HG02870 (cell line): Measurements from ENCODE around the gene METTL25.

ENCODE experiments used
- ATAC-seq: cut with Tn5 transposase; IDR thresholded peaks from one replicate; pipeline ENCODE4 v1.9.1; 2021; ENCODE audit warnings: mild to moderate bottlenecking, moderate library complexity; ENCODE audit not compliant: unreplicated experiment

METTL25 gene

DNA sequence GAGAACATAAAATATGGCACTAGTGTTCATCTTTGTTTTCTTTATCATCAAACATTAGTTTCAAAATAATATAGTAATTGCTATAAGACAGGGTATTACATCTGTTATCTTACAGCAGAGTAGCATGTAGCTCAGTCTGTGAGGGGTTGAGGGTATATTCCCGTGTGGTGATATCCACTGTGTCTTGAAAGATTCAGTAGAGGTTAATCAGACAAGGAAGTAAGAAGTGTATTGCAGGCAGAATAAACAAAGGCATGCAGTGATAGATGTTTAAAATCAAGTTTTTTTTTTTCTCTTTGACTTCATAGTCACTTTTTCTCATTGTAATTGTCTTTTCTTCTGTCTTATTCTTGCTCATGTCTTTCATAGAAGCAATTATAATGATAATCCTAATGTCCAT lies 48.3 kb downstream of the METTL25 start:
- ATAC-seq = no peak

DNA sequence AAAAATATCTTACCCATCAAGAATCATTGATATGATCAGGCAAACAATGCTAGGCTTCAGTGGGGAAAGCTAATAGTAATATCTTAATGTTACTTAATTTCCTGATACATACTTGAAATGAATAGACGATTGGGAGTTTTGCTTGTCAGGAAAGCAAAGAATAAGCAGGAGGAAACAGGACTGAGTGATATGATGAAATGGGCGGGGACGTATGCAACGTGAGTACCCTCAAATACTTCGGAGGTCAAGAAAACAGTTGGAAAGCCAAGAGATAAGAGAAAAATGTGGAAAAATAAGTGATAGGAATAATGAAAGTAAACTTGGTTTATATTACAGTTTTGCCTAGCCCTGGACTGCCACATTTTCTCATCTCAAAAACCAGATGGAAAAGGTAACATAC lies 49.2 kb downstream of the METTL25 start:
- no peak for ATAC-seq

DNA sequence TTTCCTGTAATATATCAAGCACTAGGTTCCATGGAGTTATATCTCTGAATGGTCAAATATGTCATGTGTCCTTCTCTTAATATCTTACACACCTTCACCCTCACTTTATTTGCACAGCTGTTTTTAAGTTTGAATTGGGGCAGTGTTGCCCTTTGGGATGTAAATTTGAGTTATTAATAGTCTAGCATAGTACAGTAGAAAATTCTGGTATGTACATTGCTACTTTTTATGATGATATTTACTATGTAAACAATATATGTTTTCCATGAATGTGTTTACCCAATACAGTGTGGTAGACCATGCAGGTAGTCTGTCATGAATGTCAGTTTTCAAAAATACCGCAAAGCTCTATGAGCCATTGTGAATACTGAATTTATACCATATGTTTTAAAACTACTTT lies 50.5 kb downstream of the METTL25 start:
- ATAC-seq = no peak

DNA sequence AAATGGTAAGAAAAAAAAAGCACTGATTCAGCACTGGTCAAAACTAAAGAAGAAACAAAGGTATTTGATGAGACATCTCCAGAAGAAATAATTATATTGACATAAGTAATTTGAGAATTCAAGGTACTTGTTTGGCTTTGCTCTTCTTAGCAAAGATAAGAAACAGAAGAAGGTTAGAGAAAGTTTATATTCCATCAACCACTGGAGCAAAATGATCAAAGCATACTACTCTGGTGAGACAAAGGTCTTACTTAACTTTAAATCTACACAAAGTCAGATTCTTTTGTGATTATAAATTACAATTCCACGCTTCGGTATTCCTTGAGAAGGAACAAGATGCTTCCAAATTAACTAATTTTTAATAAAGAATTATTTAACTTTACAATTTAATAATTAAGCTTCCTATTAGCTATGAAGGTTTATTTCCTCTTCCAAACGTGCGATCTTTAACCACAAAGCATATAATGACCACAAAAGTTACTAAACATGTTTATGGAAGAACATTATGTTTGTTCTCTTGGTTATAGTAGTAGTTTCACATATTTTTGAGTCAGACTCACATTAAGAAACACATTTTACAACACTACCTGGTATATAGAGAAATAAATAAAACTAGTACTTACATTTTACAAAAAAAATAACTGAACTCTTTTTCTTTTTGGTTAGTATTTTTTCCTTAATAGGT lies 53.4 kb downstream of the METTL25 start:
- ATAC-seq = no peak

DNA sequence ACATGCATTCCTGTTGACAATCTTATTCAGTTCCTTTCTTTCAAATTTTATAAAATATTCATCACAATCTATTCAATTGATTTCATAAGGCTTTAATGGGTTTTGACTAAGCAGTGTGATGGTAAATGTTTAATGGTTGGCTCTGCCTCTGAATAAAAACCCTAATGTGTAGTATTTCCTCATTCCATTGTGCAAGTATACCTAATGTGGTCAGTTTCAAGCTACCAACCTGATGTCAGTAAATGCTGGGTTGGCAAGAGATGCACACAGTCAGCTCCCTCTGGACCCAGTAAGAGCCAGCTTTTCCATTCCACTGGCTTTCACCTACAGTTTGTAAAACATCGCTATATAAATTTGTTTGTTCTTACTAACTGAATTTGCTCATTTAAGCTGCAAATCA lies 53.9 kb downstream of the METTL25 start:
- ATAC-seq = no peak

DNA sequence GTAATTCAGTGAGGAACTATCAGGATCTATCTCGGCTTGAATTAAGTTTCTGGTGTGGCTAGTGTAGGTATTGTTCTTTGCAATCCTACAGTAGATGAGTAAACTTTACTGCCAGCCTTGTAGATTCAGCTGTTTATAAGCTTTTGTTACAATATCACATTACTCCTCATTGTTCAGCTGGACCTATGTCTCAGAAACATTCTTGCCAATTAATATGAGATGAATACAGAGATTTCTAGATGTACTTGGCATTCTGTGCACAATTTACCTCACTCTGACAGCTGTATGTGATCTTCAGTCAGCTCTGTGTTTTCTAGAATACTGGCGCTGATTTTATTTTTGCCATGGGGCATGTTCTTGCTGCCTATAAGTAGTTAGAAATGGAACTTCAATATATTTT lies 55.7 kb downstream of the METTL25 start:
- ATAC-seq = no peak

DNA sequence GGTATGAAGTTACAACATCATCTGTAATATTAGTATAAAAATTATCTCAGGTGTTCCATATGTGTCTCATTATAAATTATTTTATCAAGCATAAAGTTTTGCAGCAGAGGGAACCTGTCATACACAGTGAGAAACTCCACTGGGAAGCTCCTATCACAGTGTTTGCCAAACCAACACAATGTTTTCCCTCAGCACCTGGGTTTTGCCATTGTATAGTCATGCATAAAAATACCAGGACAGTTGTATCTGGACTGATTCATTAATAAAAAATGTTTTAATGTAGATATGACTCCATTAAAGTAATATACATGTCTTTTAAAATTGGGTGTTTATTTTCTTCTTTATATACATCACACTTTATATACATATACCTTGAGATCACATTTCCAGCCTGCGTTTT lies 56.6 kb downstream of the METTL25 start:
- no peak for ATAC-seq

DNA sequence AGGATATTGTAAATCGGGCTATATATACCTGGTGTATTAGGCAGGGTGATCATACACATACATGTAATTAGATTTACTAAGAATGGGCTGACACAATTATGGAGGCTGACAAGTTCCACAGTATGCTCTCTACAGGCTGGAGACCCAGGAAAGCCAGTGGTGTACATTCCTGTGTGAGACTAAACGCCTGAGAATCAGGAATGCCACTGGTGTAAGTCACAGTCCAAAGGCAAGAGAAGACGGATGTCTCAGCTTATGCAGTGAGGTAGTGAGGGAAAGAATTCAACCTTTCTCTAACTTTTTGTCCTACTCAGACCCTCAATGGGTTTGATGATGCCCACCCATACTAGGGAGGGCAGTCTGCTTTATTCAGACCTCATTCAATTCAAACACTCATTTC lies 57.1 kb downstream of the METTL25 start:
- ATAC-seq = no peak

DNA sequence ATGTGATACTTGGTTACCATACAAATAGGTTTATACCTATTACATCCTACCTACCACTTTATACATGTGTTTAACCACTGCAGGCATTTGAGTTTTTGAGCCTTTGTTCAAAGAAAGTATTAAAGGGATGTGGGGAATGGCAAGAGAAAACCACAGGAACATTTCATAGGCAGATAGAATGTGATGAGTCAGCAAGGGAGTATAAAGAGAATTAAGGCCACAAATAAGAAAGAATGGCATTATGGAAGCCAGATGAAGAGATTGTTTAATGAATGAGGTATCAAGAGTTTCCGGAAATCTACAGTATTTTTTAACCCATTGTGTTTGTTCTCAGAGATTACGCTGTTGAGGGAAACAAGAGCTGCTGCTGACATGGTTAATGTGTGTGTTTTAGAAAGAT lies 66.9 kb downstream of the METTL25 start:
- ATAC-seq = no peak

DNA sequence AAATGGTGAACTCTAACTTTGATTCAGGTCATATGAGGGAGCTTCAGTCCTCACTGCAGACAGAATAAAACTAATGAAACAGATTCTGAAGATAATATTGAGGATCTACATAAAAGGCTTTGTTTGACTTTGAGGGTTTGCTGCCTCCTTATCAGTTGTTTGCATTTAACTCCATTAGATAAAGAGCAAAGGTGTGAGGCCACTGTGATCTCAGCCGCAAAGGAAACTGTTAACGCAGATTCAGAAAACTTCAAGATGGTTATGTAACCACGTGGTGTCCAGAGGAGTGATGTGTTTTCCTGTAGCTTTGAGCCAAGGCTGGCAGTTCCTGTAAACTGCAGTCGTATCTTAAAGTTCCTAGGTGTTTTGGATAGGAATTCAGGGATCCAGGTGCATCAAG lies 67.8 kb downstream of the METTL25 start:
- no peak for ATAC-seq

DNA sequence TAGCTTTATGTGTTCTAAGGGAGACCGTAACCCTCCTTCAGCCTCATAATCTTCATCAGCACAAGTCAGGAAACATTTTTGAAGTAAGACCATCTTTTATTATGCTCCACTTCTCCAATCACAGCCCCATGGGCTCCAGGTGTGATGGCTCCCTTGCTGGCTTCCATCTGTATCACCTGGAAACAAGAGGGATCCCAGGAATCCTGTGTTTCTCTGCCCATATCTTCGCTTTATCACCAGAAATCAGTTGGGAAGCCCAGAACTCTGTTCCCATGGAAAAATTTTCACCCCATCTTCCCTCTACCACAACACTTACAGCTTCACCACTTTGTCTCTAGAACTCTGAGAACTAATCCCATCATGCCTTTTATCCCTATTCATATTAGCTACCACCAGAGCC lies 68.3 kb downstream of the METTL25 start:
- no peak for ATAC-seq

DNA sequence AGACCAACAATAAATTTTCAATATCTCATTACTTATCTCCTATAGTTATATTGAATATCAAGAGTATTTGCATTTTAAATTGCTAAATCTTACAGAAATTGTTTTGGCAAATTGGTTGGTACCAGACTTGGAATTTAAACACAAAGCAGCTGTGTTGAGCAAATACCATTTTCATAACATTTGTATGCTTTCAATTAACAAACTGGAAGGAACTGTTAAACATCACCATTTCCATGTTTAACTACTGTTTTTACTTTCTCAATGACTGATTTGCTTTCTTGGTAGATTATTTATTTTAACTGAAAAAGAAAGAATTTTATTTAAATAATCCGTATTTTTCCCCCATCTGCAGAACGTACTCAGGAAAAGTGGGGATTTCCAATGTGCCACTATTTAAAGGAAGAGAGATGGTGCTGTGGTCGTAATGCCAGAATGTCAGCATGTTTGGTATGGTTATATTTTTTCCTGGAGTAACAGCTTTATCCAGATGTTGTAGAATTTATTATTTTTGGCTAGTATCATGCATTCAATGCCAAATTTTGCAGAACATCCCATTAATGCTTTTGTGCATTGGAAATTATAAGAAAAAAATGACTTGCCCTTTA lies 72.3 kb downstream of the METTL25 start:
- no peak for ATAC-seq

DNA sequence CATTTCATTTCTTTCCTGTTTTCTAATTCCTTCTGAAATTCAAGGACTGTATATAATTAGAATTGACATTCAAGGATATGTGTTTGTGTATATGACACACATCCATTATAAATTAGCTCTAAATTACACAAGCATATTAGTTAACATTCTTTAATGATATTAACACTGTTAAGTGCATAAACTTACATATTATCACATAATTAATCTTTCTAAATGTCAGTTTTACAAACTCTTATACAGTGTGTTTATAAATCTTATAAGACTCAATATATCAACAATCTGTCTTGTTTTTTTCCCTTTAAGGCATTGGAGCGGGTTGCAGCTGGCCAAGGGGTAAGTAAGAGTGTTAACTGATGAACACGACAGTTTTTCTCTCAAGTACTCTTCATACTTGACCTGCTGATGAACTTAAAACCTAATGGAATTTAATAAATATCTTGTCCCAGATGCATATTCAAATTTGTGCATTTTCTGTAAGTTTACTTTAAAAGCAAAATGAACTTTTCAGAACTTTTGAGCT lies 76.1 kb downstream of the METTL25 start:
- no peak for ATAC-seq

DNA sequence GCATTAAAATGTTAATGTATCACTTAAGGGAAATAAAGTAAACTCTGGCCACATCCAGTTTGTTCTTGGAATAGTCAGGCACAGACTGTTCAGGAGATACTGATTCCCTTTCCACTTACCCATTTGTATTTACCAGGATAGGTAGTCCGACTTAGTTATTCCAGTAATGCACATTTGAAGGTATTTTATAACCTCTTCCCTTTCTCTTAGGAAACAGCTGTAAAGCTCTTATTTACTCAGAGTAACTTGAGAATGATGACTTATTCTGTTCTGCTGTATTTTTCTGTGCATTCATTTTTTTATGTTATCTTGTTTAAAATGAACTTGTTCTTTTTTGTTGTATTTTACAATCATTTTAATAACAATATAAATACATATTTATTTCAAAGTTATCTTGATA lies 78.0 kb downstream of the METTL25 start:
- no peak for ATAC-seq

DNA sequence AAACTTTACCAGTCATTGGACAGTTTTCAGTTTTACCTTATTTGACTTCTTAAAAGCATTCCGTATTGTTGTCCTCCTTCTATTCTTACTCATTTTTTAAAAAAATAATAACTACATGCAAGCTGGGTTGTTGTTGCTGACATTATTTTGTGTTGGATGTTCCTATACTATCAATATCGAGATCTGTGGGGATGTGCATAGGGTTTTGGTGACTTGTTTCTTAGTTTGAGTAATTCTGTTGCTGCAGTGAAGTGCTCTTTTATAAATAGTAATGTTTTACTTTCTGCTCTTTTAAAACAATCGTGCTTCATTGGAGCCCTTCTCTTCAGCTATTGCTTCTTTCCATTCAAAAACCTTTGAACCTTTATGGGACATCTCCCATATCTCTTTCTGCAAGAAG lies 79.4 kb downstream of the METTL25 start:
- no peak for ATAC-seq

DNA sequence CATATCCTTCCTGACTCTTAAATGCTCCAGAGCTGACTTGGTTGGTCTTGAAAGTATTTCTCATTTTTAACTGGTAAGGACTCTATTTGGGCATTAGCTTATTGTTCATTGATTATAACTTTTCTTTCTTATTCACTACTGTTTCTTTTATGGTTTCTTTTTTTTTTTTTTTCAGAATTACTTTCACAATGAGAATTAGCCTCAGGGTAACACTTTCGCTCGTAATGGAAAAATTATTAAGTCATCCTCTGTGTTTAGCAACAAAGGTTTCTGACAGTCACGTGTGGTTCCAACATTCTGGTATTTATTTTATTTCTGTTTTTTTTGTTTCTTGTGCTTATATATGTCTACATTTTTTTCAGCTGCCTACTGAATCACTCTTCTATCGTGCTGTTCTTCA lies 80.0 kb downstream of the METTL25 start:
- ATAC-seq = peak; percentile 61

DNA sequence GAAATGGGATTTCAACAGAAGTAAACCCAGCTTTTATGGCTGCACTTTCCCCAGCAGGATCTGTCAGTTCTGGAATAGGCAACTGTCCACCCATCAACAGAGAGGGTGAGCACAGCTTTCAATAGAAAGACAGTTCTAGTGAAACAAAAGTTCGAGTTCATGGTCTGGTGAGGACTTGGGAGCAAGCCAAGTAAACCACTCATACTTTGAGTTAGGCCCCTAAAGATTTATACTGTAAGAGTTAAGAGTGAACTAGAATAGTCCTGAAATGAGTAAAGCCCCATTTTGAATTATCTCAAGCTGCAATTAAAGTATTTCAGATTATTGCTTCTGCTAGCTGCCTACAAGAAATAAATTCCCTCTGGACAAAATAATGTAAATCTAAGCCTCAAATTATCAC lies 82.6 kb downstream of the METTL25 start:
- no peak for ATAC-seq

DNA sequence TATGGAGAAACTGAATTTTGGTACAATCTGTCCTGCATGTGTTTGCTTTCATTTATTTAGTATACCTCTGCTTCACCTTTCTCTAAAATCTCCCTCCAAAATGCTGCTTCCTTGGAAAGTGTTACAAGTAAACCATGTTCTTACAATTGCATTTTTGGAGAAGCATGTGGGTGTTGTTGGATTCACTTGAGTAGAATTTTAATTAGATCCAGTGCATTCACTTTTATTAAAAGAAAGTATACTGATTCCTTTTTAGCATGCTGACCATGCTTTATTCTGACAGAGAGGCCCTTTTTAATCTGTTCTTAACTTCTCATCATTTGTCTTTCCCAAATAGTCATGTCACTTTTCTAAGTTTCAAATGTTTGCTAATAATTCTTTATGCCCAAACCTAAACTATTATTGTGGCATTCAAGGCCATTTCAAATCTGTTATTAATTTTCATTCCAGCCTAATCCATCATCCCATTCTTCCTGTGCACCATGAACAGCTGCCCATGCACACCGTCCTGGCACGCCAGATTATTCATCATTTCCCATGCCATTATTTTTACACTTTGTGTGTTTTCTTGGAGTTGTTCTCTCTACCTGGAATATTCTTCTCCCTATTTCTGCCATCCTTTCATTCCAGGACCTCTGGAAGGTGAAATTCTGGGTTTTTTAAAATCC lies 90.7 kb downstream of the METTL25 start:
- no peak for ATAC-seq

DNA sequence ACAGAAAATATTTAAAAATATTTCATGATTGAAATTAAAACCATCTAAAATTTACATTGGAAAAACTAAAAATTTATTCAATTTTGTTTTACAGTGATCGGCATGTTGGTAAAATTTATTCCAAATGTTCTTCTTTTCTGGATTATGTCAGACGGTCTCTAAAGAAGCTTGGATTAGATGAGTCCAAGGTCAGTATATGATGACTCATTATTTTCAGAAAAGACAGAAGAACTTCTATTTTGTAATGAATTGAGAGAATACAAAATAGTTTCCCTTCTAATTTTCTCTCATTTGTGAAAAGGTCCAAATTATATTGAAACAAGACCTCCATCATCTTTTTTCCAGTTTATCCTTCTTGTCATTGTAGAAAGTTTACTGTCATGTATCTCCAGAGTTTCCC lies 98.3 kb downstream of the METTL25 start:
- ATAC-seq = no peak

DNA sequence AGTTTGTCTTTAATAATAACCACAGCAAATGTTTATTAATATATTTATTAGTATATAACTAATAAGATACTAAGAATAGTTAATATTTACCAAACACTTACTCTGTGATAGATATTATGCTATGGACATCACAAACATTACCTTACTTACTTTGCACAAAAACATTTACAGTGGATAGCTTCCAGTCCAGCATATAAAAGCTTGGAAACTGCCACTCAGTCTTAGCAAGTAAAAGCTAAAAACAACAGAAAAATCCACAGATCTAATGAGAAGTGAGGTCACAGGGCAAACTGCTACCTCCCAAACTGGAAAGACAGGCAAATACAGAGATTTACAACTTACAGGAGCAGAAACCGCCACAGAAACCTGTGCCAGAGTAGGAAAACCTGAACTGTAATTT lies 99.8 kb downstream of the METTL25 start:
- ATAC-seq = no peak

DNA sequence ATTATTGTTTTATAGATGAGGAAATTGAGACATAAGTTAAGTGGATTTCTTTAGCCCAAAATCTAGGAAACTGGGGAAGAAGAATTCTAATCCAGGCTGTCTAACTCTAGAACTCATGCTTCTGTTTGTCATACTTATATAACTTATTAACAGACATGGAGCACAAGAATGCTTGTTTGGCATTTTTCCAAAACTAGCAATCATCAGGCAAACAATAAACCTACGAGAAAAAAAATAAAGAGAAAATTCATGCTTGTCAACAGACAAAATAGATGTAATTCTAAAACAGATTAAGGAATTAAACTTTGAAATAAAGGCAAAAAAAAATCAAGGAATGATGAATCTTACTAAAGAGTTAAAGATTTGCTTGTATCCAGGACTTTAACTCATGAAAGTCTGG lies 103.1 kb downstream of the METTL25 start:
- ATAC-seq = no peak

DNA sequence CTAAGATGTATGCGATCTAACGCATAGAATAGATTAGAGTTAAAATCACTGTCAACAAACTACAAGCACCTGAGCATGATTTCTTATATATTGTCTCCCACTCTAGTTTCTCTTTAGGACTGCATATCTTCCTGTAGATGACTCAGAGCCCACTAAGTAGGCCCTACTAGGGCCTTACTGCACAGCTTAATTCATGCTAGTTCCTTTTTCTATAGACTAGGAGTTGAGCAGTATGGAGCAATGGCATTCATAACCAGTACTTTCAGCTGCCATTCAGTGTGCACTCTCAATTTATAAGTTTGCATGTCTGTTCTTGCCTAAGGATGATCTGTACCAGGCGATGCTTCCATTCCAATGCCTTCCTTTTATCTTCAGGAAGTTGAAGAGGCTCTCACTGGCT lies 103.5 kb downstream of the METTL25 start:
- no peak for ATAC-seq
